Liver (tissue), 3 donors: Measurements from ENCODE around the gene PSME3IP1.

Experiments used
- CTCF ChIP-seq: fragments of 150-350 bp; IDR thresholded peaks from 2 replicates; pipeline ENCODE4 v1.5.1; 2017; ENCODE audit warnings: improper control_type of control experiment, low read depth, low read length; ENCODE audit not compliant: missing input control
- EGR1 ChIP-seq, 2 donors: IDR thresholded peaks; 2 replicates each; pipeline ENCODE4 v1.6.1; 2016 to 2018; ENCODE audit warnings: antibody characterized with exemption in 2 of 2, low read depth in 2 of 2
- FOXA1 ChIP-seq: IDR thresholded peaks from 2 replicates; pipeline ENCODE4 v1.6.1; 2016; ENCODE audit warnings: antibody characterized with exemption
- GABPA ChIP-seq, 2 donors: IDR thresholded peaks in 1 of 2; conservative IDR thresholded peaks in 1 of 2; 2 replicates each; pipeline ENCODE4 v1.6.1; 2016; ENCODE audit warnings: antibody characterized with exemption in 2 of 2, mild to moderate bottlenecking in 1 of 2, moderate library complexity in 1 of 2
- JUND ChIP-seq, 2 donors: IDR thresholded peaks; 2 replicates each; pipeline ENCODE4 v1.6.1; 2016; ENCODE audit warnings: antibody characterized with exemption in 2 of 2
- NR2F2 ChIP-seq: IDR thresholded peaks from 2 replicates; pipeline ENCODE4 v1.6.1; 2016; ENCODE audit warnings: antibody characterized with exemption
- RAD21 ChIP-seq, 2 donors: IDR thresholded peaks; 2 replicates each; pipeline ENCODE4 v1.6.1; 2016; ENCODE audit warnings: antibody characterized with exemption in 2 of 2, mild to moderate bottlenecking in 2 of 2
- REST ChIP-seq: IDR thresholded peaks from 2 replicates; pipeline ENCODE4 v1.6.1; 2016; ENCODE audit warnings: antibody characterized with exemption, mild to moderate bottlenecking
- RXRA ChIP-seq, 2 donors: IDR thresholded peaks; 2 replicates each; pipeline ENCODE4 v1.6.1; 2017 to 2018; ENCODE audit warnings: antibody characterized with exemption in 2 of 2, mild to moderate bottlenecking in 1 of 2
- SP1 ChIP-seq: IDR thresholded peaks from 2 replicates; pipeline ENCODE4 v1.6.1; 2018; ENCODE audit warnings: antibody characterized with exemption, mild to moderate bottlenecking
- TAF1 ChIP-seq: conservative IDR thresholded peaks from 2 replicates; pipeline ENCODE4 v1.6.1; 2016; ENCODE audit warnings: antibody characterized with exemption, mild to moderate bottlenecking
- ZBTB33 ChIP-seq: IDR thresholded peaks from 2 replicates; pipeline ENCODE4 v1.6.1; 2016; ENCODE audit warnings: antibody characterized with exemption
- TF ChIP-seq, protein P1 (sequence below): IDR thresholded peaks from 2 replicates; pipeline ENCODE4 v1.6.1; 2016; ENCODE audit warnings: antibody characterized with exemption
- TF ChIP-seq, protein P2 (sequence below): IDR thresholded peaks from 2 replicates; pipeline ENCODE4 v1.6.1; 2016; ENCODE audit warnings: antibody characterized with exemption
- donor health status: healthy.
- donor health status: healthy.

DNA sequence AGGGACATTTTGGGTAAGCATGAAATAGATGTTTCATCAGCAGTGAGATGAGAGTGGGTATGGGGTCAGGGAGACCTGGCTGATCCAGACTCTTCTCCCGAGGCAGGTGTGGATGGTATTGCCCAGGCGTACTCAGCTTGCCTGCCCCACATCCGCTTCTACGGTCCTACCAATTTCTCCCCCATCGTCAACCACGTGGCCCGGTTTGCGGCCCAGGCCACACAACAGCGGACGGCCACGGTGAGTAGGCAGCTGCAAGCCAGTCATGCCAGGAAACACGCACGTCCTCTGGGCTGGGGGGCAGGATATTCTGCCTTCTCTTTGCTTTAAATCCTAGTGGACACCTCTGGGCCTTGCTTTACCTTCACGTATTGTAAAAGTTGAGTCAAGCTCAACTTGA, 48.8 kb downstream of the PSME3IP1 start:
- TF ChIP-seq CTCF (no peak), GABPA (IDR thresholded peaks at IDR 0.05 in 1 of 2, conservative IDR thresholded peaks at IDR 0.05 in 1 of 2) (no peak), RXRA (IDR thresholded peaks at IDR 0.05) (no peak), TAF1 (no peak), EGR1 (IDR thresholded peaks at IDR 0.05; ENCODE audit: low read depth in 2 of 2) (no peak), JUND (IDR thresholded peaks at IDR 0.05) (no peak), REST (no peak), RAD21 (IDR thresholded peaks at IDR 0.05) (no peak), ZBTB33 (no peak), SP1 (no peak), FOXA1 (no peak), NR2F2 (no peak)
- TF ChIP-seq, protein P1, sequence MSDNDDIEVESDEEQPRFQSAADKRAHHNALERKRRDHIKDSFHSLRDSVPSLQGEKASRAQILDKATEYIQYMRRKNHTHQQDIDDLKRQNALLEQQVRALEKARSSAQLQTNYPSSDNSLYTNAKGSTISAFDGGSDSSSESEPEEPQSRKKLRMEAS: no peak
- TF ChIP-seq, protein P2, sequence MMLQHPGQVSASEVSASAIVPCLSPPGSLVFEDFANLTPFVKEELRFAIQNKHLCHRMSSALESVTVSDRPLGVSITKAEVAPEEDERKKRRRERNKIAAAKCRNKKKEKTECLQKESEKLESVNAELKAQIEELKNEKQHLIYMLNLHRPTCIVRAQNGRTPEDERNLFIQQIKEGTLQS: no peak
